ENCODE data around the gene NTSR1. TPM values are rescaled to one million over a fixed set of nuclear protein-coding genes. Genes with fewer than 3 reads are reported as not detected.

NTSR1 gene
- total and polyA plus RNA-seq, 2 of the 8 experiments (the other 6 are each of a cell fraction or from before 2014, with no cell fraction given) = 0.53 to 0.89 TPM

- Histone ChIP-seq H3K18ac (ENCODE audit: extremely low read depth, low read length) (no peak overlapping the region; the same call in 1 of the 2 replicates), H3K27me3 (replicated peaks in 1 of 4; ENCODE audit: control insufficient read depth in 3 of 4, extremely low read depth in 1 of 4, insufficient read depth in 3 of 4, low read length in 3 of 4) (peaks cover 0 to 2% (median 0%) of the 10 kb centered on the region in 4 experiments; a peak in 1 of 7 replicates), H3K56ac (replicated peaks; ENCODE audit: insufficient read length, low read depth, low read length) (no peak overlapping the region), H3K23ac (ENCODE audit: insufficient read length) (no peak overlapping the region), H4K8ac (ENCODE audit: extremely low read depth, insufficient read depth, low read length) (no peak overlapping the region), H2AFZ (ENCODE audit: low read length) (no peak overlapping the region), H2BK120ac (replicated peaks; ENCODE audit: low read depth, low read length) (no peak overlapping the region), H3K14ac (ENCODE audit: insufficient read length) (no peak overlapping the region), H3K4me2 (ENCODE audit: insufficient read depth in 1 of 2, low read depth in 2 of 2, low read length in 2 of 2) (no peak overlapping the region), H3K23me2 (ENCODE audit: low read depth, low read length) (no peaks in the 10 kb centered on the region), H2BK15ac (ENCODE audit: low read length) (0 out of 2 replicates have a peak overlapping the region, but pooled peaks have one; percentile 61), H3K4me3 (ENCODE audit: extremely low read depth in 1 of 4, insufficient read depth in 2 of 4, low read depth in 3 of 4, low read length in 4 of 4) (no peak overlapping the region), H3K4ac (replicated peaks; ENCODE audit: insufficient read length, low read depth, low read length) (no peak overlapping the region), H3K27ac (ENCODE audit: low read depth, low read length) (no peak overlapping the region), H3K79me2 (ENCODE audit: control insufficient read depth in 1 of 2, insufficient read depth in 2 of 2, low read length in 2 of 2) (no peaks in the 10 kb centered on the region), H4K91ac (replicated peaks; ENCODE audit: insufficient read length, low read length) (peak overlapping the region; percentile 55), H3K9ac (replicated peaks in 1 of 4; ENCODE audit: extremely low read depth in 1 of 4, low read depth in 3 of 4, low read length in 3 of 4) (no peak overlapping the region), H3K36me3 (ENCODE audit: control insufficient read depth in 2 of 4, insufficient read depth in 4 of 4, low read length in 3 of 4) (no peaks in the 10 kb centered on the region), H3K79me1 (ENCODE audit: low read depth, low read length) (no peaks in the 10 kb centered on the region), H3K9me3 (ENCODE audit: insufficient read depth in 2 of 2, low read depth in 1 of 2, low read length in 1 of 2) (0 out of 4 replicates have a peak, but pooled peaks cover 0 to 7% of the 10 kb centered on the region in 2 experiments), H2BK5ac (ENCODE audit: low read depth, low read length) (no peak overlapping the region), H2BK20ac (ENCODE audit: low read length) (no peak overlapping the region), H4K5ac (ENCODE audit: insufficient read length, low read depth, low read length) (no peak overlapping the region), H2AK5ac (ENCODE audit: low read depth, low read length) (no peak overlapping the region), H2BK12ac (ENCODE audit: low read depth, low read length) (no peak overlapping the region), H4K20me1 (replicated peaks in 1 of 2; ENCODE audit: control insufficient read depth in 1 of 2, insufficient read depth in 2 of 2, low read length in 2 of 2) (no peaks in the 10 kb centered on the region), H3K4me1 (replicated peaks in 1 of 4; ENCODE audit: control insufficient read depth in 3 of 4, insufficient read depth in 4 of 4, low read length in 3 of 4) (no peaks in the 10 kb centered on the region)
- ChIA-PET POLR2A (ENCODE audit: partially characterized antibody) (no interaction called here), CTCF (ENCODE audit: partially characterized antibody) (interaction anchor here (1.0 to 3.5 kb wide), 4 partner anchors 10 to 107 kb away, joined by 3 to 15 read pairs (median 4); no protein-coding TSS in a partner anchor)
- WGBS, 2 experiments (ENCODE audit: extremely low coverage in 1 of 2, insufficient coverage in 1 of 2, insufficient read length in 1 of 2, insufficient replicate concordance in 2 of 2, low coverage in 1 of 2, low lambda C conversion rate in 2 of 2, missing lambda C conversion rate in 1 of 2) = 82% methylated on average over 29 of the region's 30 CpGs; no CpG with 5 or more reads in 1 of the 2 experiments
- DNase-seq (ENCODE audit: low read depth in 1 of 2, low spot score in 2 of 2) = no peak
- FAIRE-seq = no peak
- no peak for TF ChIP-seq SP2 (IDR thresholded peaks at IDR 0.05; ENCODE audit: low read length)
- TF ChIP-seq SRF (IDR thresholded peaks at IDR 0.05; ENCODE audit: low read depth, low read length) = no peak
These were observed 7.7 kb downstream of the NTSR1 start for GRCh38 chr20:62716198-62716940.
